Peyer's patch (tissue), 4 donors: Measurements from ENCODE around the gene ILF3.

Experiments used
- CTCF ChIP-seq, 6 experiments: fragments of 450-650 bp in 4 of 6; fragments of 200-600 bp in 2 of 6; sonication (generic) in 1 of 6; IDR thresholded peaks; one replicate each; pipeline ENCODE4 v1.5.1; 2017 to 2019; ENCODE audit warnings: antibody characterized with exemption in 6 of 6, mild to moderate bottlenecking in 3 of 6, moderate library complexity in 1 of 6
- POLR2A ChIP-seq, 2 donors: fragments of 450-650 bp; IDR thresholded peaks; one replicate each; pipeline ENCODE4 v1.5.1; 2017; ENCODE audit warnings: antibody characterized with exemption in 2 of 2, mild to moderate bottlenecking in 2 of 2, moderate library complexity in 2 of 2

DNA sequence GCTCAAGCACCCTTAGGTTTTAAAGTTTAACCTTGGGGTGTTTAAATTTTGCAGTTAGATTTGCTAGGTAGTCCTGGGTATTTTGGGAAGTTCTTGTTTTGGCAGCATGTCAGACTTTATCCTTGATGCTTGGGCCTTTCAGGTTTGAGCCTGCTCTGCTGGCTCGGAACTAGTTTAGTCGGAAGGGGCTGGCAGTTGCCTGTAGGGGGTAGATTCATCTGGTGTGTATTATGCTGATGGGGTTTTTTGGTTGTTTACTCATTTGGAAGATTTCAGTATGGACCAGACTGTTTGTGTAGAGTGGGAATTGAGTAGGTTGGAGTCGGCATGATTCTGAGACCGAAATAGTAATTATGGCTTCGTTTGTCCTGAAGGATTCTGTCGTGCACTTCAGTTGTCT lies 15.1 kb downstream of the ILF3 start:
- TF ChIP-seq CTCF (IDR thresholded peaks at IDR 0.05) = peak in 1 of 6 experiments; percentile 2
- TF ChIP-seq POLR2A (IDR thresholded peaks at IDR 0.05) = no peak
